RWPE2 (cell line): ENCODE results near the gene EGFR.

Experiments used
- ATAC-seq: fragments of 200-7000 bp; cut with Tn5 transposase; 3 replicates; pipeline ENCODE4 v1.9.1; 2021; ENCODE audit warnings: low read depth
- DNase-seq: peaks from one replicate; pipeline ENCODE4 v3.0.0-alpha.2; 2020; ENCODE audit warnings: low spot score
- H3K27ac ChIP-seq: fragments of 450-650 bp; 2 replicates; pipeline ENCODE4 v1.5.1; 2017; ENCODE audit warnings: mild to moderate bottlenecking; ENCODE audit not compliant: poor library complexity, severe bottlenecking
- H3K27me3 ChIP-seq: fragments of 250-450 bp; sonication (Bioruptor Pico); 2 replicates; pipeline ENCODE4 v1.5.1; 2021; ENCODE audit warnings: mild to moderate bottlenecking, moderate library complexity; ENCODE audit not compliant: insufficient read depth, poor library complexity, severe bottlenecking
- H3K36me3 ChIP-seq: fragments of 250-450 bp; sonication (Bioruptor Pico); 2 replicates; pipeline ENCODE4 v1.5.1; 2020; ENCODE audit warnings: low read depth, mild to moderate bottlenecking, moderate library complexity
- H3K4me1 ChIP-seq: fragments of 250-450 bp; sonication (Bioruptor Pico); 2 replicates; pipeline ENCODE4 v1.5.1; 2021; ENCODE audit warnings: mild to moderate bottlenecking, moderate library complexity; ENCODE audit not compliant: insufficient read depth, poor library complexity, severe bottlenecking
- H3K4me3 ChIP-seq: fragments of 250-450 bp; sonication (Bioruptor Pico); 2 replicates; pipeline ENCODE4 v1.5.1; 2021; ENCODE audit warnings: mild to moderate bottlenecking, moderate library complexity; ENCODE audit not compliant: severe bottlenecking
- H3K9me3 ChIP-seq: fragments of 250-450 bp; sonication (Bioruptor Pico); 2 replicates; pipeline ENCODE4 v1.5.1; 2021; ENCODE audit warnings: mild to moderate bottlenecking, moderate library complexity; ENCODE audit not compliant: severe bottlenecking
- TF ChIP-seq, protein P1 (sequence below): fragments of 450-650 bp; IDR thresholded peaks from one replicate; pipeline ENCODE4 v1.5.1; 2017; ENCODE audit warnings: mild to moderate bottlenecking, moderate library complexity; ENCODE audit not compliant: poor library complexity, severe bottlenecking

The EGFR gene

DNA sequence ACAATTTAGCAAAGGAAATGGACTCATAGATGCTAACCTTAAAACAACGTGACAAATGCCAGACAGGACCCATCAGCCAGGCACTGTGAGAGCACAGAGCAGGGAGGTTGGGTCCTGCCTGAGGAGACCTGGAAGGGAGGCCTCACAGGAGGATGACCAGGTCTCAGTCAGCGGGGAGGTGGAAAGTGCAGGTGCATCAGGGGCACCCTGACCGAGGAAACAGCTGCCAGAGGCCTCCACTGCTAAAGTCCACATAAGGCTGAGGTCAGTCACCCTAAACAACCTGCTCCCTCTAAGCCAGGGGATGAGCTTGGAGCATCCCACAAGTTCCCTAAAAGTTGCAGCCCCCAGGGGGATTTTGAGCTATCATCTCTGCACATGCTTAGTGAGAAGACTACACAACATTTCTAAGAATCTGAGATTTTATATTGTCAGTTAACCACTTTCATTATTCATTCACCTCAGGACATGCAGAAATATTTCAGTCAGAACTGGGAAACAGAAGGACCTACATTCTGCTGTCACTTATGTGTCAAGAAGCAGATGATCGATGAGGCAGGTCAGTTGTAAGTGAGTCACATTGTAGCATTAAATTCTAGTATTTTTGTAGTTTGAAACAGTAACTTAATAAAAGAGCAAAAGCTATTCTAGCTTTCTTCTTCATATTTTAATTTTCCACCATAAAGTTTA is 188.8 kb downstream of the EGFR start:
- Histone ChIP-seq H3K27ac (no peak overlapping the region), H3K27me3 (no peaks in the 10 kb centered on the region), H3K36me3 (peaks cover 74% of the 10 kb centered on the region), H3K4me1 (no peaks in the 10 kb centered on the region), H3K9me3 (no peaks in the 10 kb centered on the region), H3K4me3 (no peak overlapping the region)
- no peak for ATAC-seq
- TF ChIP-seq, protein P1, sequence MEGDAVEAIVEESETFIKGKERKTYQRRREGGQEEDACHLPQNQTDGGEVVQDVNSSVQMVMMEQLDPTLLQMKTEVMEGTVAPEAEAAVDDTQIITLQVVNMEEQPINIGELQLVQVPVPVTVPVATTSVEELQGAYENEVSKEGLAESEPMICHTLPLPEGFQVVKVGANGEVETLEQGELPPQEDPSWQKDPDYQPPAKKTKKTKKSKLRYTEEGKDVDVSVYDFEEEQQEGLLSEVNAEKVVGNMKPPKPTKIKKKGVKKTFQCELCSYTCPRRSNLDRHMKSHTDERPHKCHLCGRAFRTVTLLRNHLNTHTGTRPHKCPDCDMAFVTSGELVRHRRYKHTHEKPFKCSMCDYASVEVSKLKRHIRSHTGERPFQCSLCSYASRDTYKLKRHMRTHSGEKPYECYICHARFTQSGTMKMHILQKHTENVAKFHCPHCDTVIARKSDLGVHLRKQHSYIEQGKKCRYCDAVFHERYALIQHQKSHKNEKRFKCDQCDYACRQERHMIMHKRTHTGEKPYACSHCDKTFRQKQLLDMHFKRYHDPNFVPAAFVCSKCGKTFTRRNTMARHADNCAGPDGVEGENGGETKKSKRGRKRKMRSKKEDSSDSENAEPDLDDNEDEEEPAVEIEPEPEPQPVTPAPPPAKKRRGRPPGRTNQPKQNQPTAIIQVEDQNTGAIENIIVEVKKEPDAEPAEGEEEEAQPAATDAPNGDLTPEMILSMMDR, result no peak
- DNase-seq, result no peak

DNA sequence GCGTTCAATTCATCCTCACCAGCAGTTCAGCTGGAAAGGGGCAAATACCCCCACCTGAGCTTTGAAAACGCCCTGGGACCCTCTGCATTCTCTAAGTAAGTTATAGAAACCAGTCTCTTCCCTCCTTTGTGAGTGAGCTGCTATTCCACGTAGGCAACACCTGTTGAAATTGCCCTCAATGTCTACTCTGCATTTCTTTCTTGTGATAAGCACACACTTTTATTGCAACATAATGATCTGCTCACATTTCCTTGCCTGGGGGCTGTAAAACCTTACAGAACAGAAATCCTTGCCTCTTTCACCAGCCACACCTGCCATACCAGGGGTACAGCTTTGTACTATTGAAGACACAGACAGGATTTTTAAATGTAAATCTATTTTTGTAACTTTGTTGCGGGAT is 190.5 kb downstream of the EGFR start:
- peaks cover 56% of the 10 kb centered on the region for H3K36me3 ChIP-seq

DNA sequence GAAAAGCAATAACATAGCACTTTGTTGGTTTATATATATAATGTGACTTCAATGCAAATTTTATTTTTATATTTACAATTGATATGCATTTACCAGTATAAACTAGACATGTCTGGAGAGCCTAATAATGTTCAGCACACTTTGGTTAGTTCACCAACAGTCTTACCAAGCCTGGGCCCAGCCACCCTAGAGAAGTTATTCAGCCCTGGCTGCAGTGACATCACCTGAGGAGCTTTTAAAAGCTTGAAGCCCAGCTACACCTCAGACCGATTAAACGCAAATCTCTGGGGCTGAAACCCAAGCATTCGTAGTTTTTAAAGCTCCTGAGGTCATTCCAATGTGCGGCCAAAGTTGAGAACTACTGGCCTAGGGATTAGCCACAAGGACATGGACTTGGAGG is 191.4 kb downstream of the EGFR start:
- H3K36me3 ChIP-seq, result peaks cover 48% of the 10 kb centered on the region
- H3K27me3 ChIP-seq, result no peaks in the 10 kb centered on the region
- DNase-seq (no peak), ATAC-seq (no peak)
- no peaks in the 10 kb centered on the region for H3K9me3 ChIP-seq
- TF ChIP-seq, protein P1, result no peak
- no peaks in the 10 kb centered on the region for H3K4me1 ChIP-seq
- no peak overlapping the region for H3K27ac ChIP-seq
- H3K4me3 ChIP-seq, result no peak overlapping the region

More for the DNA sequence above, 190.5 kb downstream of the EGFR start:
- no peak for DNase-seq
- no peaks in the 10 kb centered on the region for H3K9me3 ChIP-seq
- TF ChIP-seq, protein P1, result no peak
- no peak for ATAC-seq
- H3K27me3 ChIP-seq, result no peaks in the 10 kb centered on the region
- no peak overlapping the region for H3K4me3 ChIP-seq
- no peak overlapping the region for H3K27ac ChIP-seq
- H3K4me1 ChIP-seq, result no peaks in the 10 kb centered on the region

DNA sequence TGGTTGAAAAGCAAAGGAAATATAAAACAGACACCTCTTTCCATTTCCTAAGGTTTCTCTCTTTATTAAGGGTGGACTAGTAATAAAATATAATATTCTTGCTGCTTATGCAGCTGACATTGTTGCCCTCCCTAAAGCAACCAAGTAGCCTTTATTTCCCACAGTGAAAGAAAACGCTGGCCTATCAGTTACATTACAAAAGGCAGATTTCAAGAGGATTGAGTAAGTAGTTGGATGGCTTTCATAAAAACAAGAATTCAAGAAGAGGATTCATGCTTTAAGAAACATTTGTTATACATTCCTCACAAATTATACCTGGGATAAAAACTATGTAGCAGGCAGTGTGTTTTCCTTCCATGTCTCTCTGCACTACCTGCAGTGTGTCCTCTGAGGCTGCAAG is 191.9 kb downstream of the EGFR start:
- Histone ChIP-seq H3K4me3 (no peak overlapping the region), H3K27ac (no peak overlapping the region), H3K4me1 (no peaks in the 10 kb centered on the region), H3K36me3 (peaks cover 42% of the 10 kb centered on the region), H3K27me3 (no peaks in the 10 kb centered on the region), H3K9me3 (no peaks in the 10 kb centered on the region)
- DNase-seq (no peak), ATAC-seq (no peak)
- TF ChIP-seq, protein P1, result no peak

DNA sequence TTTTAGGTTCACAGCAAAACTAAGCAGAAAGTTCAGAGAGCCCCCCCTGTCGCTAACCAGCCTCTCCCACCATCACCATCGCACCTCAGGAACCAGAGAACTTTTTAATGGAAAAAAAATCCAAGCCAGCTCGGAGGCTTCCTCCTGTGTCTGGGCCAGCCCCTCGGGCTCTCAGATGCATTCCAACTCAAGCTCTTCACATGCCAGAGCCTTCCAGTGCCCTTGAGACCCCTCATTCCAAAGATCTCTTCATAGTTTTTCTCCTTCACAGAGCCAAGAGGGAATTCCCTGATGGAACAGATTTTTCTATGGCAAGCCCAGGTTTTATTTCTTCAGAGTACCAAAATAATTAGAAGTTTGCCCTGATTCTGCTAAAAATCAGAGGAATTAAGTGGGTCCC is 192.9 kb downstream of the EGFR start:
- no peak for ATAC-seq
- DNase-seq, result no peak
- peaks cover 32% of the 10 kb centered on the region for H3K36me3 ChIP-seq
- no peaks in the 10 kb centered on the region for H3K27me3 ChIP-seq
- TF ChIP-seq, protein P1, result no peak
- H3K27ac ChIP-seq, result no peak overlapping the region
- no peaks in the 10 kb centered on the region for H3K4me1 ChIP-seq
- no peak overlapping the region for H3K4me3 ChIP-seq
- H3K9me3 ChIP-seq, result no peaks in the 10 kb centered on the region
